ENCODE data around the gene SAMD4B. TPM values are rescaled to one million over a fixed set of nuclear protein-coding genes. Genes with fewer than 3 reads are reported as not detected.
A peak's percentile ranks its signal among the peaks of the same experiment; 100 is the strongest.

SAMD4B gene
- total RNA-seq, 1 experiment from 2014 or later, result 164 TPM

- CTCF ChIA-PET, result interaction anchor here (0.8 to 2.3 kb wide), 10 partner anchors 10 to 142 kb away, joined by 3 to 17 read pairs (median 4); partner anchors contain the start of genes EID2B, PLEKHG2 and SAMD4B
- H3K27me3 Mint-ChIP-seq (ENCODE audit: low read depth), result no peaks in the 10 kb centered on the region; the same call in 1 of the 2 replicates
- ATAC-seq (peak; percentile 96), DNase-seq (ENCODE audit: low spot score) (peak; percentile 96)
- H3K4me3 Mint-ChIP-seq, result peak within 1 kb of the TSS; percentile 100
- H3K4me1 Mint-ChIP-seq, result peaks cover 14% of the 10 kb centered on the region
- peaks cover 53% of the 10 kb centered on the region for H3K36me3 Mint-ChIP-seq
- POLR2A ChIA-PET, result interaction anchor here (0.6 to 2.1 kb wide), 16 partner anchors 11 to 744 kb away, joined by 3 to 25 read pairs (median 4); partner anchors contain the start of genes ACTN4, PLEKHG2, RPS16 and SAMD4B
- H3K9me3 Mint-ChIP-seq, result no peaks in the 10 kb centered on the region
- H3K27ac Mint-ChIP-seq, result peak within 1 kb of the TSS; percentile 99
- TF ChIP-seq E2F5 (CRISPR knock-in tag; IDR thresholded peaks at IDR 0.05) (peak; percentile 68), TCF7 (CRISPR knock-in tag; IDR thresholded peaks at IDR 0.05; ENCODE audit: low read depth) (no peak), MLX (CRISPR knock-in tag; IDR thresholded peaks at IDR 0.05) (no peak), GABPB1 (CRISPR knock-in tag; IDR thresholded peaks at IDR 0.05) (peak; percentile 61), ZNF121 (CRISPR knock-in tag; IDR thresholded peaks at IDR 0.05) (0 out of 2 replicates have a peak, but pooled peaks have one; percentile 2), ZNF423 (CRISPR knock-in tag; IDR thresholded peaks at IDR 0.05) (0 out of 2 replicates have a peak, but pooled peaks have one; percentile 15), SP1 (CRISPR knock-in tag; conservative IDR thresholded peaks at IDR 0.05) (peak; percentile 74), NFYB (CRISPR knock-in tag; conservative IDR thresholded peaks at IDR 0.05; ENCODE audit: low read depth) (peak; percentile 89), MAX (CRISPR knock-in tag; IDR thresholded peaks at IDR 0.05) (peak; percentile 81), ZNF232 (CRISPR knock-in tag; IDR thresholded peaks at IDR 0.05) (no peak), FOXP4 (CRISPR knock-in tag; IDR thresholded peaks at IDR 0.05) (peak; percentile 78; the same call in 1 of the 2 replicates), ZNF532 (CRISPR knock-in tag; IDR thresholded peaks at IDR 0.05; ENCODE audit: borderline replicate concordance) (no peak), ZNF263 (CRISPR knock-in tag; IDR thresholded peaks at IDR 0.05; ENCODE audit: low read depth) (no peak), ARID4B (CRISPR knock-in tag; IDR thresholded peaks at IDR 0.05; ENCODE audit: borderline replicate concordance) (0 out of 2 replicates have a peak, but pooled peaks have one; percentile 72), SMAD3 (CRISPR knock-in tag; IDR thresholded peaks at IDR 0.05; ENCODE audit: borderline replicate concordance) (0 out of 2 replicates have a peak, but pooled peaks have one; percentile 57), CREB1 (CRISPR knock-in tag; IDR thresholded peaks at IDR 0.05) (0 out of 2 replicates have a peak, but pooled peaks have one; percentile 25), E2F1 (CRISPR knock-in tag; IDR thresholded peaks at IDR 0.05) (0 out of 2 replicates have a peak, but pooled peaks have one; percentile 33), CREM (CRISPR knock-in tag; IDR thresholded peaks at IDR 0.05) (peak; percentile 93), EMX1 (CRISPR knock-in tag; IDR thresholded peaks at IDR 0.05) (0 out of 2 replicates have a peak, but pooled peaks have one; percentile 25), ZBTB21 (CRISPR knock-in tag; IDR thresholded peaks at IDR 0.05; ENCODE audit: borderline replicate concordance) (peak; percentile 99), ETV6 (CRISPR knock-in tag; IDR thresholded peaks at IDR 0.05) (peak; percentile 76; the same call in 1 of the 2 replicates)
Observed at GRCh38 chr19:39390751-39391437, 48.7 kb downstream of the SAMD4B start, which contains the start of the genes MED29 and PAF1. Gene MED29 (plus strand): TSS chr19:39391378. CDS start chr19:39391423, 45 bp downstream. Gene PAF1 (minus strand): TSS chr19:39391106. CDS start chr19:39390864, 242 bp downstream.

All from WTC11 (cell line).